Measurements from ENCODE around the gene TMC8. TPM values are rescaled to one million over a fixed set of nuclear protein-coding genes. Genes with fewer than 3 reads are reported as not detected.

TMC8 gene
- total and polyA plus RNA-seq, 2 donors (not counting 1 experiment from before 2014, with no cell fraction given): 0.02 TPM; not detected in 1

DNA sequence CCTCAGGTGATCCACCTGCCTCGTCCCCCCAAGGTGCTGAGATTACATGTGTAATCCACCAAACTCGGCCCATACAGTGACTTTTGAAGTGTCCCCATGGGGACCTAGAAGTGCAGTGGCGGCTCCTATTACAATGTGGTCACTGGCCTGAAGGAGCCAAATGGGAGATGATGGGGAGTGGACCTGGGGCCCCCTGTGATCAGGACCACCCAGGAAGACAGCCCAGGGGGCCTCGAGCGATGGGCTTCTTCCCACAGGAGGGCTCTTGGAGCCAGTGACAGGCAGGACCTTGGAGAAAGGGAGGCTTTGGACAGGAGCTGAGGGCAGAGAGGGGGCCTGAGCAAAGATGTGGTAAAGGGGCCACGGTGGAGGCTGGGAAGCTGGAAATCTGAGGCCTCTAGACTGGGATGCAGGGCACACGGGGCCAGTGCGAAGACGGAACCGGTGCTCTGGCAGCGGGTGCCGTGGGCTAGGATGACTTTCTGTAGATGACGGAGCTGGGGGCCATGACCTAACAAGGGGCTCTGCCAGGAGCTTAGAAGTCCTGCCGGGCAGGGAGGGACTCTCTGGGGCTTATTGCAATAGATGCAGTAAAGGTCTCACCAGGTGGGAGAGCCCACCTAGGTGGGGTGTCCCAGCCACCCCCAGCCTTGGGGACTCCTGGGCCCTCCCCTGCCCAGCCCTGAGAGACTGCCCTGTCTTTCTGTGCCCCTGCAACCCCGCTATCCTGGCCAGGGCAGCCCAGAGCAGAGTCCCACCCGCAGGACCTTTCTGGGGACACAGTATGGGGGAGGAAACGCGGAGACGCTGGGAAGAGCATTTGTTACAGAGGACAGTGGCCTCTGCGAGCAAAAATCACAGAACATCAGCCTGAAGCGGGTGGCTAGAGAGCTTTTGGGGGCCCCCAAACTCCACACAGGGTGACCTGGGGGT lies 12.9 kb downstream of the TMC8 start:
- H3K9ac ChIP-seq (ENCODE audit: insufficient read depth, low read length): no peak overlapping the region
- H3K27ac ChIP-seq (ENCODE audit: insufficient read depth, low read length): no peak overlapping the region
- H3K4me2 ChIP-seq (ENCODE audit: extremely low read depth, insufficient read depth, low read length): no peak overlapping the region
- no peak for TF ChIP-seq EZH2 (IDR thresholded peaks at IDR 0.05; ENCODE audit: low read length, missing control alignments)
- TF ChIP-seq, protein P1, sequence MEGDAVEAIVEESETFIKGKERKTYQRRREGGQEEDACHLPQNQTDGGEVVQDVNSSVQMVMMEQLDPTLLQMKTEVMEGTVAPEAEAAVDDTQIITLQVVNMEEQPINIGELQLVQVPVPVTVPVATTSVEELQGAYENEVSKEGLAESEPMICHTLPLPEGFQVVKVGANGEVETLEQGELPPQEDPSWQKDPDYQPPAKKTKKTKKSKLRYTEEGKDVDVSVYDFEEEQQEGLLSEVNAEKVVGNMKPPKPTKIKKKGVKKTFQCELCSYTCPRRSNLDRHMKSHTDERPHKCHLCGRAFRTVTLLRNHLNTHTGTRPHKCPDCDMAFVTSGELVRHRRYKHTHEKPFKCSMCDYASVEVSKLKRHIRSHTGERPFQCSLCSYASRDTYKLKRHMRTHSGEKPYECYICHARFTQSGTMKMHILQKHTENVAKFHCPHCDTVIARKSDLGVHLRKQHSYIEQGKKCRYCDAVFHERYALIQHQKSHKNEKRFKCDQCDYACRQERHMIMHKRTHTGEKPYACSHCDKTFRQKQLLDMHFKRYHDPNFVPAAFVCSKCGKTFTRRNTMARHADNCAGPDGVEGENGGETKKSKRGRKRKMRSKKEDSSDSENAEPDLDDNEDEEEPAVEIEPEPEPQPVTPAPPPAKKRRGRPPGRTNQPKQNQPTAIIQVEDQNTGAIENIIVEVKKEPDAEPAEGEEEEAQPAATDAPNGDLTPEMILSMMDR (conservative IDR thresholded peaks at IDR 0.05 in 1 of 2, IDR thresholded peaks at IDR 0.05 in 1 of 2; ENCODE audit: low read depth in 1 of 2, low read length in 2 of 2): no peak
- no peaks in the 10 kb centered on the region for H3K79me2 ChIP-seq (ENCODE audit: control insufficient read depth, insufficient read depth, low read length)
- no peaks in the 10 kb centered on the region for H3K9me3 ChIP-seq (ENCODE audit: control insufficient read depth, insufficient read depth, low read depth, low read length)
- H4K20me1 ChIP-seq (ENCODE audit: control insufficient read depth, extremely low read depth, insufficient read depth, low read length): no peaks in the 10 kb centered on the region
- no peak overlapping the region for H2AFZ ChIP-seq (ENCODE audit: low read length)
- peaks cover 24% of the 10 kb centered on the region for H3K4me1 ChIP-seq (ENCODE audit: control insufficient read depth, extremely low read depth, insufficient read depth, low read length)
- no peaks in the 10 kb centered on the region for H3K36me3 ChIP-seq (ENCODE audit: control insufficient read depth, insufficient read depth, low read length)
- no peak for DNase-seq (ENCODE audit: low read depth in 2 of 2)
- no peaks in the 10 kb centered on the region for H3K27me3 ChIP-seq (ENCODE audit: control insufficient read depth, insufficient read depth, low read length)
- H3K4me3 ChIP-seq (replicated peaks in 1 of 4; ENCODE audit: control extremely low read depth in 1 of 4, insufficient read depth in 1 of 4, low read depth in 3 of 4, low read length in 4 of 4): no peak overlapping the region

GRCh38 chr17:78144147-78144719 lies 13.7 kb downstream of the TMC8 start:
- TF ChIP-seq, protein P1 (conservative IDR thresholded peaks at IDR 0.05 in 1 of 2, IDR thresholded peaks at IDR 0.05 in 1 of 2; ENCODE audit: low read depth in 1 of 2, low read length in 2 of 2): peak in 1 of 2 donors; percentile 21
- TF ChIP-seq EZH2 (IDR thresholded peaks at IDR 0.05; ENCODE audit: low read length, missing control alignments): no peak
- Histone ChIP-seq H3K4me2 (ENCODE audit: extremely low read depth, insufficient read depth, low read length) (no peak overlapping the region), H3K4me3 (replicated peaks in 1 of 4; ENCODE audit: control extremely low read depth in 1 of 4, insufficient read depth in 1 of 4, low read depth in 3 of 4, low read length in 4 of 4) (no peak overlapping the region), H2AFZ (ENCODE audit: low read length) (no peak overlapping the region), H3K4me1 (ENCODE audit: control insufficient read depth, extremely low read depth, insufficient read depth, low read length) (peaks cover 24% of the 10 kb centered on the region), H3K9me3 (ENCODE audit: control insufficient read depth, insufficient read depth, low read depth, low read length) (no peaks in the 10 kb centered on the region), H3K36me3 (ENCODE audit: control insufficient read depth, insufficient read depth, low read length) (no peaks in the 10 kb centered on the region), H3K27me3 (ENCODE audit: control insufficient read depth, insufficient read depth, low read length) (no peaks in the 10 kb centered on the region), H3K9ac (ENCODE audit: insufficient read depth, low read length) (no peak overlapping the region), H3K27ac (ENCODE audit: insufficient read depth, low read length) (no peak overlapping the region), H3K79me2 (ENCODE audit: control insufficient read depth, insufficient read depth, low read length) (no peaks in the 10 kb centered on the region), H4K20me1 (ENCODE audit: control insufficient read depth, extremely low read depth, insufficient read depth, low read length) (no peaks in the 10 kb centered on the region)
- DNase-seq (ENCODE audit: low read depth in 2 of 2): peak; percentile 59 to 96

Measured in fibroblast of lung (primary cell).